ENCODE measurements around the gene MCOLN2.
"Not testable (repeated sequence)": the region's sequence is repeated elsewhere in the genome, so short reads cannot be mapped to it uniquely, and the experiment has no call there.

GRCh38 chr1:85005641-85006040 is 8.7 kb upstream of the MCOLN2 start:
- TF ChIP-seq TARDBP (IDR thresholded peaks at IDR 0.05); FOXK2 (IDR thresholded peaks at IDR 0.05); FOXA1 (IDR thresholded peaks at IDR 0.05); SP1 (IDR thresholded peaks at IDR 0.05); HDGF (IDR thresholded peaks at IDR 0.05; ENCODE audit: borderline replicate concordance); CTBP1 (IDR thresholded peaks at IDR 0.05; ENCODE audit: borderline replicate concordance): not testable (repeated sequence)
